GOT3 (cell line): ENCODE measurements around the gene CCBE1.

ENCODE experiments used
- DNase-seq: peaks from one replicate; lab custom pipeline; 2025; ENCODE audit warnings: mixed read lengths; lab: John Stamatoyannopoulos, UW

The CCBE1 gene

GRCh38 chr18:59492756-59493421, 204.3 kb downstream of the CCBE1 start:
- DNase-seq, result no peak

GRCh38 chr18:59488899-59489298, 208.3 kb downstream of the CCBE1 start:
- DNase-seq, result no peak

- no peak for DNase-seq
Measured at GRCh38 chr18:59485382-59485781, 211.8 kb downstream of the CCBE1 start.

DNA sequence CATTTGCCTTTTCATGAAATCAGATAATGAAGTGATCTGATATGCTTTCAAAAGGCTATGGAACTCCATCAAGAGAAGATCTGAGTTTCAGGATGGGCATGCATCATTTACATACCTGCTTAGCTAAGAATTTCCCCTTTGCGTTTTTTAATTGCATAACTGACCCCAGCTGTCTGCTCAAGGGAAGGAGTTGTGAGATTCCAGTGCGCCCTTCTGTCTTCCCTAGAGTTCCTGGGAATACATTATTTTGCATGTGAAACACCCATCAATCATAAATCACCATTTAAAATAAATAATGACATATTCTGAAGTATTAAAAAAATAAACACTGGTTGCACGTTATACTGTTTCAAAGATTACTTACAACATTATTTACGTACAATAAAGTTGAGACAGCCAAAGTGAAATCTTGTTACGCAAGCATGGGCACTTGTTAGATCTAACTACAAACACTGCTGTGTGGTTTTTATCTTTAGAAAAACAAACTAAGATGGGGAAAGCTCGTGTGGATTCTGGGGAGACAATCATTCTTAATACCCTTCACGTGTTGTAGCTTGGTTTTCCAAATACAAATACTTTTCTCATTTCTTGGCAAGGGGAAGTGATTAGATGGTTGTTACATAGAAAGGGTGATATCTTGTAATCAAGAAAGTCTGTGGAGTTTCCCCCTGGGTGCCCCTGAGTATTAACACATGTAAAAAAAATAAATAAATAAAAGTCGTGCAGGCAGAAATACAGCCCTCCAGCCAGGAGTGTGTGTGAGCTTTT, 212.5 kb downstream of the CCBE1 start:
- no peak for DNase-seq

- no peak for DNase-seq
Measured at GRCh38 chr18:59484131-59484530, 213.1 kb downstream of the CCBE1 start.

GRCh38 chr18:59481436-59481835, 215.8 kb downstream of the CCBE1 start:
- DNase-seq, result no peak

- no peak for DNase-seq
Measured at GRCh38 chr18:59479776-59480175, 217.4 kb downstream of the CCBE1 start.

GRCh38 chr18:59478591-59478990, 218.6 kb downstream of the CCBE1 start:
- DNase-seq, result no peak

DNA sequence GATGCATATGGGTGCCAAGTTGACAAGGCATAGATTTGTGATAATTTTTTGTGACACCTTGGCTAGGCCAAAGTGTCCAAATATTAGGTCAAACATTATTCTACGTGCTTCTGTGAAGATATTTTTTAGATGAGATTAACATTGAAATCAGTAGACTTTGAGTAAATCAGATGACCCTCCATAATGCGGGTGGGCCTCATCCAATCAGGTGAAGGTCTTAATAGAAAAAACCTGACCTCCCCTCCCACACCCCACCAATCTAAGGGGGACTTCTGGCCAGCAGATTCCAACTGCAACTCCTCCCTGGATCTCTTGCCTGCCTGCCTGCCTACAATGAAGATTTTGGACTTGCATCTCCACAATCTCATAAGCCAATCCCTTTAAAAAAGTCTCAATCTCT, 219.4 kb downstream of the CCBE1 start:
- no peak for DNase-seq

DNA sequence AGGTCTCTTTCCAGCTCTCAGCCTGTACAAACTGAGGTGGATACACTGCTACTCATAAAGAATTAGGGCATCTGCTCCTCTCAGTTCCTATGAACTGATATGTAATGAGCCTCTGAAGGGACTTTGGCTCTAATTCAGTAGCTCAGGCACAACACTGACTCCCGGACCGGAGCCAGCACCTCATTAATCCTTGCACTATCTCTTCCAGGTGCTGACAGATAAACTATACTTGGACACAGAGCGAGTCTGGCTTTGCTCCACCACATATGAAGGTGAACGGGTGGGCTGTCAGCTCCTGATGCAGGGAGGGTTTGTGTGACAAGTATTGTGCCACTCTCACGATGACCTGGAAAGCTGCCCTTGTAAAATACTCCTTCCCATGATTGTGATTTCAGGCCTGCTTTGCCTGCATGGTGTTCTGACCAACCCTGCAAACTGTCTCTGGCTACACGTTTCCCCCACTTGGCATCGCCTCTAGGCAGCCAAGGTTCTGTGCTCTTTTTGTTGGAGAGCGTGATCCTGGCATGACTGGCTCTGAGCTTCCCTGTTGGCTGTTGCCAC, 226.6 kb downstream of the CCBE1 start:
- no peak for DNase-seq

DNA sequence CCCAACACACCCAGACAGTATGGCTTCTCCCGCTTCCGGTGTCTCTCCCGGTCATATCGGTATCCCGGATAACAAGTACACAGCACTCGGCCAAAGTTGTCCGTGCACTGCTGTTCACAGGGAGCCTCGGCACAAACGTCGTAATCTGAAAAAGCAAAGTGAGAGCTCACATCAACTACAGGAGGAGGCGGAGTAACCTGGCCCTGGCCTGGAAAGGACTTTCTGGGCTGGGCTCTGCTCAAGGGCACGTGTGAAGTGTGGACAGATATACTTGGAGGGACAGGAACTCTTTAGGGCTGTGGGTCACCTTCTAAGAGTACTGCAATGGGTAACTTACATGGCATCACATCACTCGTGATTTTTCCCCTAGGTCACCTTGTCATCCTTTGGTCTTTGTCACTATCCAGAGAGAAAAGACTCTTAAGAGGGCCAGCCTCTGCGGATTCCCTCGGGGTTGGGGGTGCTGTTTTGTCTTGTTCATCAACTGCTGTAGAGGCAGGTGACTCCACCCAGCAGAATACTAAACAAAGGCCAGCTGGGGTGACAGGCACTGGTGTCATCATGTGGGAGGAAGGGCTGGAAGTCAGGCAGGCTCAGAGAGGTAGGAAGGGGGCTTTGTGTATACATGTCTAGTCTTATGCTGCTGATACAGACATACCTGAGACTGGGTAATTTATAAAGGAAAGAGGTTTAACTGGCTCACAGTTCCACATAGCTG, 227.6 kb downstream of the CCBE1 start:
- no peak for DNase-seq

- DNase-seq, result no peak
Measured at GRCh38 chr18:59468821-59469220, 228.4 kb downstream of the CCBE1 start.

DNA sequence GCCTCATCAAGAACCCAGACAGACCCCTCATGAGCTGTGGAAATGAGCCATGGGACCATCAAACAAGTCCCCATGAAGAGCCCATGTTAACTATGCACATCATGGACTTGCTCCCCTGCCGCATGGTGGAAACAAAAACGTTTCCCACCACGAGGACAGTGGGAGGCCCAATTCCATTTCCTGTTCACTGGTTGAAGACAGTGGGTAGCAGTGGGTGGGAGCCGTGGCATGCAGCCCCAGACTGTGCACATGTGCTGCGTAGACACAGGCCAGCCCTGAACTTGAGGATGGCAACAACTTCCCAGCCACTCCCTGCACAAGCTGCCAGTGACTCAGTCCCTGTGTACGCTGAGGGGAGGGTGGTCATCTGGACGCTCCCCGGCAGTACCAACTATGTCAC, 229.7 kb downstream of the CCBE1 start:
- no peak for DNase-seq

DNA sequence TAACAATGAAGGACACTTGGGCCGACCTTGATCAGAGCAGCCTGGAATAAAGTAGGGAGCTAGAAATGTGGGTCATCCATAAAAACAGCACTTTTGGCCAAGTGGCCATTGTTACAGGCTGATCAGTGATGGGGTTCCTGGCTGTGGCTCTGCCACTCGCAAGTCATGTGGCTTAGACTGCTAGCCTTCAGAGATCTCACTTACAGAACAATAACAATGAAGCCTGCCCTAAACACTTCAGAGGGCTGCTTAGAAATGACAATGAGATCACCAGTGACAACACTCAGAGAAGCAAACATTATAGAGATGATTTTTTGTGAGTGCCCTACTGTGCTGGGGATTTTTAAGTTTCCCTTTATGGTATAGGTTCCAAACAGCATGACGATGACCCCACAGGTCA, 230.2 kb downstream of the CCBE1 start:
- no peak for DNase-seq

- no peak for DNase-seq
Measured at GRCh38 chr18:59464486-59464885, 232.7 kb downstream of the CCBE1 start.

DNA sequence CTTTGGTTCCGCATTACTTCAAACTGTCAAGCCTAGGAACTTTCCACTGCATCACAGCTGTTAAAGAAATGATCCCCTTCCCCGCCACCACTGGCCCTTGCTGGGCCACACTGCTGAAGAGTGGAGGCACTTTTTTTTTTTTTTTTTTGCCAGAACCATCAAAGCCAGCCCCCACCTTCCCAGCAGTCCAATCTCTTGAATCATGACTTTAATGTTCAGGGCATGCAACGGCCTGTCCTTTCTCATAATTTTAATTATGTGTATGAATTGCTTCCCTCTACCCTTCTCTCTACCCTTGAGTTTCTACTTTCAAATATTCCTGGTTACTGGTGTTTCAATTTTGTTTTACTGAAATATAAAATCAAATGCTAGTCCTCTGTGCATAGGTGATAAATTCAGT, 236.1 kb downstream of the CCBE1 start:
- no peak for DNase-seq

DNA sequence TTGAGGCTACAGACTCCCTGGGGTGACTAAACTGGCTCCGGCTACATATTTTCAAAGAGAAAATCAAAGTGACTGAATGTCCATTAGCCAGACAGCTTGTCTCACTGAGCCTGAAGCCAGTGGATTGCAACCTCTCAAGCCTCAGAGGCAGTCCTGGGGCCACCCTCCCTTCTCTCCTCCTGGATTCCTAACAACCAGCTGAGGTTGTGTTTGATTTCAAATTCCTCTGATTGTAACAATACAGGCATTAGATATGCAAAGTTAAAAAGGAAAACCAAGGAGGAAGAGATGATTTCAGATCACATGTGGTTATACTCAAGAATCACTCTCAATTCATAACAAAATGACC, 237.2 kb downstream of the CCBE1 start:
- no peak for DNase-seq

DNA sequence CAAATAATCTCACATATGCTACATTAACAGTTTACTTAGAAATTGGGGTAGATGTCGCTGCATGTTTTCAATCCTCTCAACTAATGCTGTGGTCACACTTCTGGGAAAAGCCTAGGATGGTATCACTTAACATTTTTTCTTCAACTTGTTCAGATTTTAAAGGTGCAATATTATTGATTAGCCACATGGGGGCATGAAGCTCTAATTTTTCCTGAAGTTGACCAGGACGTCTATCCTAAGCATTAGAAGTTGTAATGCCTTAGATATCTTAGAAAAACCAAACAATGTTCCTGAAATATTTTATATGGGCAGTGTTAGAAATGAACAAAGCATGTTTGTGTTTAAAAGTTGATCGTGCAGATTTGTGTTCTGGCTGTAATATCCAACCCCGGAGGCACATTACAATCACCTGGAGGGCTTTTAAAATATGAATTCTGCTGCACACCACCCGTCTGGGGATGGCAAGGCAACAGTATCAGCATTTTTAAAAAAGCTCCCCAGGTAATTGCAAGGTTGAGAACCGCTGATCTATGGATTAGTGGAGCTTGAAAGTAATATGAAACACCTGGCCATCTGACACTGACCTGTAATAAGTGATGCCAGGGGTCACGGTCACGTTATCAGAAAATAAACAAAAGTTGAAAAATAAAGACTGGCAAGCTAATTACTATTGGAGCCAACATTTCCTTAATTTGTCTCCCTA, 237.7 kb downstream of the CCBE1 start:
- DNase-seq, result no peak

- DNase-seq, result no peak
Measured at GRCh38 chr18:59458575-59458974, 238.6 kb downstream of the CCBE1 start.

DNA sequence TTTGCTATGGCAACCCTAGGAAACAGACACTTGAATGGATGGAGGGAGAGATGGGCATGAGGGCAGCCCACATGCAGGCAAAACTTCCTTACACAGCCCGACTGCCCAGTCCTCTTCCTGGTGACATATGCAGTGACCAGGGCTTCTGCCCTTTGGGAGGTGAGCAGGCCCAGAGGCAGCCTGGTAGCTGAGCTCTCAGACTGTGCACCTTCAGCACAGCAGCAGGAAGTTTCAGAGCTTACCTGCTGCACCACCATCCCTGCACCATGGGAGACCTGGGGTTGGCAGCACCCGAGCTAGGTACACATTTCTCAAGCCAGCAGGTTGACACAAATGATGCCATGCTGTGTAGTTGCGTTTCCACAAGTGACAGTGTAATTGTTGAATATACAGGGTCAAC, 240.6 kb downstream of the CCBE1 start:
- DNase-seq, result no peak

DNA sequence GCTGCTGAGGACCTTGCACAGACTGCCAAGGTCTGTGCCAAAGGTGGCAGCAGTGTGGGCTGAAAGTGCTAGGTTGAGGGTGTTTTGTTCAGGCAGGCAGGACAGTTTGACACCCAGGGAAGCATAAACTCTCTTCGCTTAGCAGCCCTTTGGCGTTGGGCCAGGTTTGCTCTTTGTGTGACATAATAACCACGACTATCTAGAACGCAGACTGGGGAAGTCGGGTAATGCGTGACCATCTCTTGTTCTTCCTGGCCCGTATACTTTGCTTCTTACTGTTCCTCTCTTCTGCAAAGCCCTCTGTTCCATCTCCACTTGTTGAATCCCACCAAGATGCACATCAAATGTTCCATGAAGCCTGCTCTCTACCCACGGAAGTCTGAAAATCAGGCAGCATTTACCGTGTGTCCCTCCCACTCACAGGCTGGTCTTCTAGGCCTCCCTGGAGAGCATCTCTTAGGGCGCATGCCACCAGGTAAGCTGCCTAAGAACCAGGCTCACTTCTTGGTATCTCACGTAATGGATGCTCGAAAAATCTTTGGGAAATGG, 241.4 kb downstream of the CCBE1 start:
- DNase-seq, result no peak
